HEK293T (cell line): ENCODE results near the gene PAX4.

Experiments used
- BHLHE40 ChIP-seq: fragments of 450-650 bp; IDR thresholded peaks from 2 replicates; pipeline ENCODE4 v1.6.1; 2016; ENCODE audit warnings: mild to moderate bottlenecking, moderate library complexity, borderline replicate concordance
- CTBP1 ChIP-seq: fragments of 450-650 bp; IDR thresholded peaks from 2 replicates; pipeline ENCODE4 v1.6.1; 2016; ENCODE audit warnings: borderline replicate concordance
- ELF4 ChIP-seq: fragments of 450-650 bp; IDR thresholded peaks from 2 replicates; pipeline ENCODE4 v1.6.1; 2017; ENCODE audit warnings: antibody characterized with exemption
- FOXA1 ChIP-seq: fragments of 450-650 bp; IDR thresholded peaks from 2 replicates; pipeline ENCODE4 v1.6.1; 2016; ENCODE audit warnings: mild to moderate bottlenecking
- FOXM1 ChIP-seq: fragments of 450-650 bp; IDR thresholded peaks from 2 replicates; pipeline ENCODE4 v1.6.1; 2017; ENCODE audit warnings: mild to moderate bottlenecking, borderline replicate concordance
- HDGF ChIP-seq: fragments of 450-650 bp; IDR thresholded peaks from 2 replicates; pipeline ENCODE4 v1.6.1; 2017; ENCODE audit warnings: antibody characterized with exemption, borderline replicate concordance
- L3MBTL2 ChIP-seq: fragments of 450-650 bp; conservative IDR thresholded peaks from 2 replicates; pipeline ENCODE4 v1.6.1; 2016; ENCODE audit warnings: mild to moderate bottlenecking
- LEF1 ChIP-seq: fragments of 450-650 bp; IDR thresholded peaks from 2 replicates; pipeline ENCODE4 v1.6.1; 2017; ENCODE audit warnings: mild to moderate bottlenecking, borderline replicate concordance
- NFRKB ChIP-seq: fragments of 450-650 bp; IDR thresholded peaks from 2 replicates; pipeline ENCODE4 v1.6.1; 2016; ENCODE audit warnings: mild to moderate bottlenecking, moderate library complexity
- SUZ12 ChIP-seq: fragments of 450-650 bp; IDR thresholded peaks from 2 replicates; pipeline ENCODE4 v1.6.1; 2016; ENCODE audit warnings: mild to moderate bottlenecking
- TARDBP ChIP-seq: fragments of 450-650 bp; IDR thresholded peaks from 2 replicates; pipeline ENCODE4 v1.6.1; 2016
- TF ChIP-seq, protein P1 (sequence below): fragments of 450-650 bp; IDR thresholded peaks from 2 replicates; pipeline ENCODE4 v1.6.1; 2016

DNA sequence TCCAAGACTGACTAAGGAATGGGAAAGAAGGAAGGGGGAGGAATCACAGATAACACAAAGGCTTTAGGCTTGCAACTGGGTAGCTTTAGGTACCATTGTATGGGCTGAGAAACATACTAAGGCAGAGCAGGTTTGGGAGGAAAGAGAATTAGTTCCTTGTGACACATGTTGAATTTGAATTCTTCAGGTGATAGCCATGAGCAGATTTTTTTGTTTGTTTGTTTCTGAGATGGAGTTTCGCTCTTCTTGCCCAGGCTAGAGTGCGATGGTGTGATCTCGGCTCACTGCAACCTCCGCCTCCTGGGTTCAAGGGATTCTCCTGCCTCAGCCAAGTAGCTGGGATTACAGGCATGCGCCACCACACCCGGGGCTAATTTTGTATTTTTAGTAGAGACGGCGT lies 29.7 kb upstream of the PAX4 start:
- TF ChIP-seq FOXM1 = no peak
- no peak for TF ChIP-seq NFRKB
- no peak for TF ChIP-seq SUZ12
- TF ChIP-seq FOXA1 = no peak
- TF ChIP-seq, protein P1, sequence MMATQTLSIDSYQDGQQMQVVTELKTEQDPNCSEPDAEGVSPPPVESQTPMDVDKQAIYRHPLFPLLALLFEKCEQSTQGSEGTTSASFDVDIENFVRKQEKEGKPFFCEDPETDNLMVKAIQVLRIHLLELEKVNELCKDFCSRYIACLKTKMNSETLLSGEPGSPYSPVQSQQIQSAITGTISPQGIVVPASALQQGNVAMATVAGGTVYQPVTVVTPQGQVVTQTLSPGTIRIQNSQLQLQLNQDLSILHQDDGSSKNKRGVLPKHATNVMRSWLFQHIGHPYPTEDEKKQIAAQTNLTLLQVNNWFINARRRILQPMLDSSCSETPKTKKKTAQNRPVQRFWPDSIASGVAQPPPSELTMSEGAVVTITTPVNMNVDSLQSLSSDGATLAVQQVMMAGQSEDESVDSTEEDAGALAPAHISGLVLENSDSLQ = no peak
- no peak for TF ChIP-seq ELF4
- no peak for TF ChIP-seq CTBP1
- TF ChIP-seq L3MBTL2 = no peak
- no peak for TF ChIP-seq BHLHE40
- no peak for TF ChIP-seq TARDBP
- no peak for TF ChIP-seq LEF1
- TF ChIP-seq HDGF = no peak
